Measurements from ENCODE around the gene PATL2. TPM values are rescaled to one million over a fixed set of nuclear protein-coding genes. Genes with fewer than 3 reads are reported as not detected.
"Not testable (repeated sequence)": the region's sequence is repeated elsewhere in the genome, so short reads cannot be mapped to it uniquely, and the experiment has no call there.

The PATL2 gene
- total RNA-seq, 2 experiments from 2014 or later, result 16.1 to 17.8 TPM

- Mint-ChIP-seq H3K4me3 (peak overlapping the region; percentile 99), H3K27ac (peak overlapping the region; percentile 100), H3K4me1 (ENCODE audit: low read depth) (peaks cover 61% of the 10 kb centered on the region), H3K9me3 (no peaks in the 10 kb centered on the region), H3K27me3 (no peaks in the 10 kb centered on the region), H3K36me3 (ENCODE audit: low read depth) (peaks cover 38% of the 10 kb centered on the region)
- POLR2A ChIA-PET, result interaction anchor here (0.7 to 37.9 kb wide), 9 partner anchors 1 to 674 kb away, joined by 3 to 1862 read pairs (median 3); partner anchors contain the start of genes B2M, PATL2, SPG11 and TRIM69
- DNase-seq (peak; percentile 98), ATAC-seq (peak; percentile 78)
- CTCF ChIA-PET, result interaction anchor here (0.9 to 16.4 kb wide), 10 partner anchors 9 to 182 kb away, joined by 3 to 333 read pairs (median 3); partner anchors contain the start of genes B2M, PATL2, SPG11 and TRIM69
- intact Hi-C loops (cut with micrococcal nuclease), result loop anchor here (1.0 kb wide), 1 partner anchor 17 kb away; the partner anchor contains the start of genes B2M and PATL2
- no peak for TF ChIP-seq CTCF (IDR thresholded peaks at IDR 0.05)
These were observed 17.7 kb upstream of the PATL2 start for GRCh38 chr15:44728576-44729407.

GRCh38 chr15:44728232-44728575, 17.1 kb upstream of the PATL2 start:
- peak overlapping the region; percentile 100 for H3K27ac Mint-ChIP-seq
- H3K36me3 Mint-ChIP-seq (ENCODE audit: low read depth), result peaks cover 34% of the 10 kb centered on the region
- peak overlapping the region; percentile 99 for H3K4me3 Mint-ChIP-seq
- ChIA-PET POLR2A (interaction anchor here (1.1 to 37.9 kb wide), 5 partner anchors 1 to 144 kb away, joined by 3 to 1862 read pairs (median 1567); partner anchors contain the start of genes B2M, PATL2, SPG11 and TRIM69), CTCF (interaction anchor here (1.0 to 16.4 kb wide), 8 partner anchors 9 to 182 kb away, joined by 3 to 333 read pairs (median 4); partner anchors contain the start of genes B2M, PATL2, SPG11 and TRIM69)
- intact Hi-C loops (cut with micrococcal nuclease), result loop anchor here (1.0 kb wide), 1 partner anchor 17 kb away; the partner anchor contains the start of genes B2M and PATL2
- ATAC-seq, DNase-seq, H3K27me3 Mint-ChIP-seq, H3K9me3 Mint-ChIP-seq: not testable (repeated sequence)
- peaks cover 62% of the 10 kb centered on the region for H3K4me1 Mint-ChIP-seq (ENCODE audit: low read depth)

GRCh38 chr15:44727485-44728231, 16.5 kb upstream of the PATL2 start:
- H3K4me1 Mint-ChIP-seq (ENCODE audit: low read depth), result peaks cover 62% of the 10 kb centered on the region
- peak overlapping the region; percentile 100 for H3K27ac Mint-ChIP-seq
- no peaks in the 10 kb centered on the region for H3K27me3 Mint-ChIP-seq
- DNase-seq (no peak), ATAC-seq (no peak)
- H3K9me3 Mint-ChIP-seq, result no peaks in the 10 kb centered on the region
- CTCF ChIA-PET, result interaction anchor here (1.5 to 16.4 kb wide), 4 partner anchors 10 to 64 kb away, joined by 3 to 333 read pairs (median 56); partner anchors contain the start of genes B2M, PATL2, SPG11 and TRIM69
- POLR2A ChIA-PET, result interaction anchor here (1.1 to 37.9 kb wide), 7 partner anchors 2 to 98 kb away, joined by 3 to 1862 read pairs (median 6); partner anchors contain the start of genes B2M, PATL2, SPG11 and TRIM69
- peaks cover 32% of the 10 kb centered on the region for H3K36me3 Mint-ChIP-seq (ENCODE audit: low read depth)
- H3K4me3 Mint-ChIP-seq, result peak overlapping the region; percentile 99
- intact Hi-C loops (cut with micrococcal nuclease), result loop anchor here (1.0 kb wide), 1 partner anchor 16 kb away; the partner anchor contains the start of genes B2M and PATL2
- no peak for TF ChIP-seq CTCF (IDR thresholded peaks at IDR 0.05)

GRCh38 chr15:44726568-44727484, 15.7 kb upstream of the PATL2 start:
- intact Hi-C loops (cut with micrococcal nuclease), result no loop called here
- ATAC-seq (peak; percentile 55), DNase-seq (peak; percentile 84)
- Mint-ChIP-seq H3K4me1 (ENCODE audit: low read depth) (peaks cover 61% of the 10 kb centered on the region), H3K4me3 (peak overlapping the region; percentile 99), H3K27me3 (no peaks in the 10 kb centered on the region), H3K36me3 (ENCODE audit: low read depth) (peaks cover 24% of the 10 kb centered on the region), H3K27ac (peak overlapping the region; percentile 100), H3K9me3 (no peaks in the 10 kb centered on the region)
- TF ChIP-seq CTCF (IDR thresholded peaks at IDR 0.05), result no peak
- POLR2A ChIA-PET, result interaction anchor here (0.6 to 37.9 kb wide), 11 partner anchors 3 to 300 kb away, joined by 3 to 1862 read pairs (median 5); partner anchors contain the start of genes B2M, PATL2, SPG11 and TRIM69
- CTCF ChIA-PET, result interaction anchor here (1.1 to 16.4 kb wide), 4 partner anchors 10 to 95 kb away, joined by 3 to 333 read pairs (median 56); partner anchors contain the start of genes B2M, PATL2, SPG11 and TRIM69

Measured in activated CD8-positive, alpha-beta T cell treated with anti-CD3 and anti-CD28 coated beads for 36 hours (primary cell).